ENCODE measurements around the gene RNF141.

Gene RNF141

DNA sequence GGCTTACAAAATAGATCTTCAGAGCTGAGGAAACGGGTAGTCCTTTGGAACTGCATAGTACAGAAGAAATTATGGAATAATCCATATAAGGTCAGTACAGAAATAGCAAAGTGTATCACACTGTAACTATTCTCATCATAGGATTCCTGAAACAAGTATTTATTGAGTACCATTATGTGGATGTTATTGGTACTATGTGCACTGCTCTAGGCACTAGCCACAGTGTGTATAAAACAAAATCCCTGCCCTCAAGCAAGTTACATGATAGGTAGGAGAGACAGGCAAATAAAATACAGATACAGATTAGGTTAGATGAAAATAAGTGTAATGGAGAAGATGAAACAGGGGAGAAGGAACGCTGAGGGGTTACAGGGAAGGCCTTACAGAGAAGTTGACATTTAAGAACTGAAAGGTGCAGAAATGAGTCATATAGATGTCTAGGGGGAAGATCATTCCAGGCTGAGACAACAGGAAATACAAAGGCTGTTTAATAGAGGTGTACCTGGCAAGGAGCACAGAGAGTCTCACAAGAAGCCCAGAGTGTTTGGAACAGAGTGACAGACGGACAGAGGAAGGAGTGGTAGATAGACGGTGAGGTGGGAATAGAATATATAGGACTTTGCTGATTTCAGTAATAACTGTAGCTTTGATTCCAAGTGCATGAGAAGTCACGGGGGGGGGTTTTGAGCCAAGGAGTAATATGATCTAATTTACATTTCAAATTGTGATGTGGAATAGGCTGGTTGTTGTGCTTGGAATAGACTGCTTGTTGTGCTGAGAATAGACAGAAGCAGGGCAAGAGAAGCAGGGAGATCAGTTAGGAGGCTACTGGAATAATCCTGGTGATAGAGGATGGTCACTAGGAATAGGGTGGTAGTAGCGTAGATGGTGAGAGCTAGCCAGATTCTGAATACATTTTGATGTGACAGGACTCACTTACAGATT lies 13.7 kb downstream of the RNF141 start:
- no peak for DNase-seq (ENCODE audit: insufficient read length, low spot score)
- FAIRE-seq: peak; percentile 45

DNA sequence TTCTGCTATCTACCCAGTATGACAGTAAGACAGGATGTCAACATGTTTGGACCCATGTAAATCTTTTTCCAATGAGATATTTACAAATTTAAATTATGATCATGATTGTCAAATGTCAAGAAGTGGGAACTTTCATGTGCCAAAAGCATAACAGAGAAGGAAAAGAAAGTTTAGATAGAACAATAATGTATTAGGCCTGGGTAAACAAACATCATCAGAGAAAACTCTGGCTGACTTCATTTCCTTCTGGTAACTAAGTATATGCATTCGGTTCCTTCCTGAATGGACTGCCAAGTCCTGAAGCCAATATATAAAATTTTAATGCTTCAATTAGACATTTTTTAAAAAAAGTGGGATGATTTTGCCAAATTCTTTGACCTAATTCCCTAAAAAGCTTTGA lies 16.5 kb downstream of the RNF141 start:
- DNase-seq (ENCODE audit: insufficient read length, low spot score) (no peak), FAIRE-seq (no peak)

DNA sequence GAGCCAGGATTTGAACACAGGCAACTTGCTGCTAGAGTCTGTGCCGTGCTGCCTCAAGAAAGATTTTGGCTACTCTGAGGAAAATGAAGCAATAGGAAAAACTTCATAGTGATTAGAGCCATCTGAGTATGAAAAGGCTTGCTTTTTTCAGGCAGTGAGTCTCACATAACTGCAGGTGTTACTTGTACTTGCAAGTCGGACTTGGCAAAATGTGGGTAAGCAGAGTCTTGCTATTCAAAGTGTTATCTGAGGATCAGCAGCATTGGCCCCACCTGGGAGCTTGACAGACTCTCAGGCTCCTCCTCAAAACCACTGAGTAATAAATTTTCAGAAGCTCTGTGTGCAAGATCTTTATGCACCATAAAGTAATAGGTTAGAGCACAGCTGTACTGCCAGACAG lies 18.1 kb downstream of the RNF141 start:
- FAIRE-seq (no peak), DNase-seq (ENCODE audit: insufficient read length, low spot score) (no peak)

- FAIRE-seq (no peak), DNase-seq (ENCODE audit: insufficient read length, low spot score) (no peak)
These were observed 18.7 kb downstream of the RNF141 start for GRCh38 chr11:10522276-10522675.

- no peak for DNase-seq (ENCODE audit: insufficient read length, low spot score)
- FAIRE-seq: no peak
These were observed 20.4 kb downstream of the RNF141 start for GRCh38 chr11:10520562-10520961.

GRCh38 chr11:10519630-10520029 lies 21.4 kb downstream of the RNF141 start:
- FAIRE-seq (no peak), DNase-seq (ENCODE audit: insufficient read length, low spot score) (no peak)

DNA sequence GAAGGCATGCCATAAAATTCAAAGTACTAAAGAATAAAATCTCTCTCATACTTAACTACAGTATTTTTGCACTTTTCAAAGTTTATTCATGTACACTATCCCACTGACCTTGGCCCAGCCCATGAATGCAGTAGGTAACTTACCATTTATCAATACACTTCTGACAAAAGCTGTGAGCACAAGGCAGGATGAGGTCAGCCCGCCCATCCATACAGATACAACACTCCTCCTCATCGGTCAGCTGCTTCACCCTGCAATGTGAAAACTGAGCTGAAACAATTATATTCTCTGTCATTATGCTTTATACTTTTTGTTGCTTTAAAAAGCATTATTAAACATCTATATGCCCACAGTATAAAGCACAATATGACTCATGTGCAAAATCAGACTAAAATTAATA lies 22.1 kb downstream of the RNF141 start:
- DNase-seq (ENCODE audit: insufficient read length, low spot score) (no peak), FAIRE-seq (no peak)

GRCh38 chr11:10518123-10518522 lies 22.9 kb downstream of the RNF141 start:
- FAIRE-seq: no peak

GRCh38 chr11:10515418-10515817 lies 25.6 kb downstream of the RNF141 start:
- DNase-seq (ENCODE audit: insufficient read length, low spot score) (no peak), FAIRE-seq (no peak)

More at GRCh38 chr11:10518123-10518522, 22.9 kb downstream of the RNF141 start:
- no peak for DNase-seq (ENCODE audit: insufficient read length, low spot score)

DNA sequence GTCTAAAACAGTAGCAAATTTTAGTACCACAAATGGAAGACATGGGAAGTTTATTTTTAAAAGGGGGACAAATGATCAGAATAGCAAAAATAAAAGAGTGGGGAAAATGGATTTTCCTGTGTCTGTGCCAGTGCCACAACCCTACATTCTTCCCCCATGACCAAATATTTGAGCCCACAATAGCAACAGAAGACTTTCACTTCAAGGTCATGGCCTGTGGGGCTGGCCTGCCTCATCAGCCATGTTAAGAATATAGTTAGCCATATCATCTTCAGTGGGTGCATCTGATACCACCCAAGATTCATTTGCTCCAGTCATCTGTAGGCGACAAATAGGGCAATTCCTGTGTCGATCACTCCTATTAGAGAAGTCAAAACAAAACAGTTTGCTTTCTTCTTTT lies 26.3 kb downstream of the RNF141 start:
- no peak for DNase-seq (ENCODE audit: insufficient read length, low spot score)
- no peak for FAIRE-seq

DNA sequence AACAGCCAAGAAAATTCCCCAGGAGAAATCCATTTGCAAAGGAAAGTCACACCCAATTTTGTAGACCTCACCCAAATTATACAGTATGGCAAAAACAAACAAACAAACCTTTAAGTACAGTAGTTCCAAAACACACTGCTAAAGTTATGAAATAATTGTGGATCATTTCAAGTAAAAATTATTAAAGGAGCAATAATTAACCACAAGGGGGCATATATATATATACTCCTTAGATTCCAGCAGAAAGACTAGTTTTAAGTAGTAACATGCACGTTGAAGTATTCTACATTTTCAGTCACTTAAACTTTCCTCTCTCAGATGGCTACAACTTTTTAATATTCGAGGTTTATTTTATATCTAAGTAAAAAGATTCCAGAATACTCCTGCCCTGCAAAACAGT lies 26.8 kb downstream of the RNF141 start:
- FAIRE-seq (no peak), DNase-seq (ENCODE audit: insufficient read length, low spot score) (no peak)

GRCh38 chr11:10511181-10511621 lies 29.8 kb downstream of the RNF141 start:
- DNase-seq (ENCODE audit: insufficient read length, low spot score): no peak
- FAIRE-seq: no peak

DNA sequence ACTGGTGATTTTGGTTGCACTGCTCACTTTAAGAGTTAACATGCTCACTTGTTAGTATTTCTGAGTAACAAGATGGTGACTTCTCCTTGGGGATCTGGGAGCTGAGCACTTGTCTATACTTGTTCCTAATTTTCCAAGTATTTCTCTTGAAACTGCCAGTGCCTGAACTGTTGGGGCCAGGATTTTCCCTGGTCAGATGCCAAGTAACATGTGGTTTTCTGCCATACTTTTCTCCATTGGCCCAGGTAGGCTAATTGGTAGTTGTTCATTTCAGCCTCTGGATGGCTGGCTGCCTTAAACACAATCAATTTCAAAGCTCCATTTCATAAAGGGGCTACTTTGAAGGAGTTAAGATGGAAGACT lies 35.0 kb downstream of the RNF141 start:
- FAIRE-seq (no peak), DNase-seq (ENCODE audit: insufficient read length, low spot score) (no peak)

GRCh38 chr11:10505278-10506007 lies 35.5 kb downstream of the RNF141 start:
- DNase-seq (ENCODE audit: insufficient read length, low spot score) (no peak), FAIRE-seq (no peak)

- DNase-seq (ENCODE audit: insufficient read length, low spot score) (no peak), FAIRE-seq (no peak)
These were observed 36.5 kb downstream of the RNF141 start for GRCh38 chr11:10504490-10504889.

GRCh38 chr11:10503777-10504480 lies 37.1 kb downstream of the RNF141 start:
- DNase-seq (ENCODE audit: insufficient read length, low spot score) (no peak), FAIRE-seq (no peak)

DNA sequence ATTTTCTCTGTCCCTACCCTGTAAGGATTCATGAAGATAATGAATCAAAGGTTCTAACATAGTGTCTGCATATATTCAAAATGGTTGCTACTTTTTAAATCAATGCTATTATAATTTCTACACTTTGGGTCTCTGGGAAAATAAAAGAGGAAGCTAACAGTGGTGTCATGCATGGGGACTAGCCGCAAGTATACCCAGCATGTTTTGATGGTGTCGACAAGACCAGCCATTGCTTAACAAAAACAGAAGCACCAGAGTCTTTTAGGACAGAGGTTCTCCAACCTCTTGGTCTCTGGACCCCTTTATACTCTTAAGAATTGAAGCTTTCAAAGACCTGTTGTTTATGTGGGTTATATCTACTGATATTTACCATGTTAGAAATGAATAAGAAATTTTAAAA lies 37.8 kb downstream of the RNF141 start:
- no peak for DNase-seq (ENCODE audit: insufficient read length, low spot score)
- FAIRE-seq: no peak

GRCh38 chr11:10502770-10503169 lies 38.2 kb downstream of the RNF141 start:
- FAIRE-seq (no peak), DNase-seq (ENCODE audit: insufficient read length, low spot score) (no peak)

- FAIRE-seq: no peak
- no peak for DNase-seq (ENCODE audit: insufficient read length, low spot score)
These were observed 38.8 kb downstream of the RNF141 start for GRCh38 chr11:10502065-10502680.

DNA sequence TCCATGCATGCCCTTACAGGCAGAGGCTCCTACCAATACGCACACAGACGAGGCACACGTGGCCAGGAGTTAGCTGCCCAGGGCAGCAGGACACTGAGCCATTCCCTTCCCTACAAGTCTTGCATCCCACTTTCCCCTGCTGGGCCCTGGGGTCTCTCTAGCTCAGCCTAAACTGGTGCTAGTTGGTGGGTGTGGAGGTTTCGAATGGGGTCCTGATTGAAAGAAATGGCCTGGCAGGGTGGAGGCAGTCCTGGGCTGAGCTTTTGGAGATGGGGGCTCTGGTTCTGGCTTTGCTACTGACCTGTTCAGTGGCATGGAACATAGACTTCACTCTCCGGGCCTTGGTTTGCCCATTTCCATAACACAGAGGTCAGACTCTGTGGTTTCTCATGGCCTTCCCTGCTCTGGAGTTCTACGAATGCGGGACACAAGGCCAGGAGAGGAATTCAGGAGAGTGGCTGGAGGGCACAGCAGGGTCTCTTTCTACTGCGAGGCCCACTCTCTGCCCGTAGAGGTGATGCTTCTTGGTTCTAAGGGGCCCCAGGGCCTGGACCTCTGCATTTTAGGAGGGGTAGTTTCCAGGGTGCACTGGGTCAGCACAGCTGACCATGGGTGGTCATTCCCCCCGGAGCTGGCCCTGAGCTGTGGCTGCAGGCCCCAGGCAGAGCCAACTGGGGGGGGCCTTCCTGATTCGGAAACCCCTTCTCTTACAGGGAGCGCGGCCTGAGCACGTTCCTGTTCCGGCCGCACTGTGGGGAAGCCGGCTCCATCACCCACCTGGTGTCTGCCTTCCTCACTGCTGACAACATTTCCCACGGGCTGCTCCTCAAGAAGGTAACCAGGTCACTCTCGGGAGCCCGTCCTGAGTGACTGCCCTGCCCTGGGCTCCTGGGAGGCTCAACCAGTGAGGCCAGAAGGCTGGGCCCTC lies 40.0 kb downstream of the RNF141 start:
- DNase-seq (ENCODE audit: insufficient read length, low spot score) (no peak), FAIRE-seq (no peak)

Data from GM19239 (cell line).